ENCODE results near the gene LRMDA. TPM values are rescaled to one million over a fixed set of nuclear protein-coding genes. Genes with fewer than 3 reads are reported as not detected.

LRMDA gene
- total and polyA plus RNA-seq, 2 of the 4 experiments (the other 2 are of a cell fraction), result 0.07 TPM; not detected in 1

GRCh38 chr10:75941223-75941801, 509.9 kb downstream of the LRMDA start:
- Histone ChIP-seq H3K27ac (ENCODE audit: insufficient read depth, low read length) (no peak overlapping the region), H4K20me1 (ENCODE audit: insufficient read depth, low read length) (no peaks in the 10 kb centered on the region), H3K23ac (ENCODE audit: low read depth, low read length) (no peak overlapping the region), H3K4me1 (ENCODE audit: control insufficient read depth, insufficient read depth, low read length) (no peaks in the 10 kb centered on the region), H3K18ac (ENCODE audit: low read depth, low read length) (no peak overlapping the region), H3K4me2 (ENCODE audit: low read depth, low read length) (no peak overlapping the region), H3K56ac (ENCODE audit: extremely low read depth, insufficient read depth, low read length) (no peak overlapping the region), H3K79me1 (ENCODE audit: low read depth in 1 of 2, low read length in 2 of 2) (no peaks in the 10 kb centered on the region), H2AK5ac (ENCODE audit: low read depth, low read length) (no peak overlapping the region), H3K27me3 (ENCODE audit: control insufficient read depth, insufficient read depth, low read length) (peaks cover 11% of the 10 kb centered on the region; the same call in 1 of the 2 replicates), H2BK120ac (ENCODE audit: low read depth, low read length) (no peak overlapping the region), H4K8ac (ENCODE audit: low read depth in 2 of 2, low read length in 2 of 2) (no peak overlapping the region), H2BK15ac (ENCODE audit: low read depth, low read length) (no peak overlapping the region), H3K9me1 (ENCODE audit: insufficient read depth, low read length) (no peaks in the 10 kb centered on the region), H3K4ac (ENCODE audit: low read depth, low read length) (no peak overlapping the region), H3K14ac (replicated peaks; ENCODE audit: low read depth, low read length) (no peak overlapping the region), H2BK20ac (ENCODE audit: low read depth, low read length) (no peak overlapping the region), H4K5ac (ENCODE audit: low read depth, low read length) (no peak overlapping the region), H3K4me3 (ENCODE audit: insufficient read depth, low read depth, low read length) (no peak overlapping the region), H3K9ac (ENCODE audit: low read depth, low read length) (no peak overlapping the region), H2AK9ac (replicated peaks; ENCODE audit: low read depth, low read length, poor library complexity) (no peak overlapping the region), H3K9me3 (ENCODE audit: control insufficient read depth, insufficient read depth, low read length) (no peaks in the 10 kb centered on the region), H2BK5ac (ENCODE audit: low read depth, low read length, poor library complexity, severe bottlenecking) (no peak overlapping the region), H2AFZ (replicated peaks; ENCODE audit: low read length, poor library complexity) (no peak overlapping the region), H3K36me3 (ENCODE audit: control insufficient read depth, insufficient read depth, low read length) (no peaks in the 10 kb centered on the region), H4K91ac (ENCODE audit: insufficient read depth, low read depth, low read length) (no peak overlapping the region)
- no peak for ATAC-seq (ENCODE audit: low read depth)
- in situ Hi-C loops (cut with MboI; ENCODE audit: low sequenced_read_pairs) (no loop called here), dilution Hi-C loops (cut with HindIII; ENCODE audit: low sequenced_read_pairs, unreplicated experiment) (no loop called here), intact Hi-C loops (cut with micrococcal nuclease) (no loop called here)
- ChIA-PET CTCF (no interaction called here), POLR2A (ENCODE audit: unreplicated experiment) (no interaction called here)
- no TSS peak for BruUV-seq (replicated peaks)
- DNase-seq, result no peak
- no CpG with 5 or more reads among the region's 9 CpGs for WGBS, 2 experiments (ENCODE audit: extremely low coverage in 2 of 2, insufficient read length in 1 of 2)
- no peak for TF ChIP-seq CTCF (conservative IDR thresholded peaks at IDR 0.05; ENCODE audit: low read depth, low read length)
- no peak for TF ChIP-seq RAD21 (IDR thresholded peaks at IDR 0.05; ENCODE audit: low read length)
- TF ChIP-seq, protein P1, sequence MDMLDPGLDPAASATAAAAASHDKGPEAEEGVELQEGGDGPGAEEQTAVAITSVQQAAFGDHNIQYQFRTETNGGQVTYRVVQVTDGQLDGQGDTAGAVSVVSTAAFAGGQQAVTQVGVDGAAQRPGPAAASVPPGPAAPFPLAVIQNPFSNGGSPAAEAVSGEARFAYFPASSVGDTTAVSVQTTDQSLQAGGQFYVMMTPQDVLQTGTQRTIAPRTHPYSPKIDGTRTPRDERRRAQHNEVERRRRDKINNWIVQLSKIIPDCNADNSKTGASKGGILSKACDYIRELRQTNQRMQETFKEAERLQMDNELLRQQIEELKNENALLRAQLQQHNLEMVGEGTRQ (IDR thresholded peaks at IDR 0.05; ENCODE audit: low read depth, low read length), result no peak
- TF ChIP-seq CEBPB (IDR thresholded peaks at IDR 0.05; ENCODE audit: low read depth, low read length), result no peak
- no peak for TF ChIP-seq CHD1 (IDR thresholded peaks at IDR 0.05; ENCODE audit: low read depth, low read length)
- TF ChIP-seq POLR2A (IDR thresholded peaks at IDR 0.05; ENCODE audit: low read depth, low read length), result no peak
- no peak for TF ChIP-seq MAFK (IDR thresholded peaks at IDR 0.05; ENCODE audit: low read depth, low read length)
- TF ChIP-seq NFE2L2 (IDR thresholded peaks at IDR 0.05; ENCODE audit: low read depth, low read length), result no peak
- no peak for TF ChIP-seq FOS (IDR thresholded peaks at IDR 0.05; ENCODE audit: low read depth, low read length)
- no peak for TF ChIP-seq MAZ (IDR thresholded peaks at IDR 0.05; ENCODE audit: borderline replicate concordance, low read depth, low read length)
- no peak for TF ChIP-seq RFX5 (IDR thresholded peaks at IDR 0.05; ENCODE audit: low read depth, low read length)
- TF ChIP-seq, protein P2, sequence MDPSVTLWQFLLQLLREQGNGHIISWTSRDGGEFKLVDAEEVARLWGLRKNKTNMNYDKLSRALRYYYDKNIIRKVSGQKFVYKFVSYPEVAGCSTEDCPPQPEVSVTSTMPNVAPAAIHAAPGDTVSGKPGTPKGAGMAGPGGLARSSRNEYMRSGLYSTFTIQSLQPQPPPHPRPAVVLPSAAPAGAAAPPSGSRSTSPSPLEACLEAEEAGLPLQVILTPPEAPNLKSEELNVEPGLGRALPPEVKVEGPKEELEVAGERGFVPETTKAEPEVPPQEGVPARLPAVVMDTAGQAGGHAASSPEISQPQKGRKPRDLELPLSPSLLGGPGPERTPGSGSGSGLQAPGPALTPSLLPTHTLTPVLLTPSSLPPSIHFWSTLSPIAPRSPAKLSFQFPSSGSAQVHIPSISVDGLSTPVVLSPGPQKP (IDR thresholded peaks at IDR 0.05; ENCODE audit: borderline replicate concordance, low read depth, low read length), result no peak
- no peak for TF ChIP-seq SMC3 (IDR thresholded peaks at IDR 0.05; ENCODE audit: low read depth, low read length)
- no peak for TF ChIP-seq RCOR1 (IDR thresholded peaks at IDR 0.05; ENCODE audit: insufficient replicate concordance, low read length)
- TF ChIP-seq BHLHE40 (IDR thresholded peaks at IDR 0.05; ENCODE audit: low read depth, low read length), result no peak
- TF ChIP-seq MXI1 (IDR thresholded peaks at IDR 0.05; ENCODE audit: borderline replicate concordance, low read depth, low read length), result no peak

All from IMR-90 (cell line).